Muscle of back (tissue), 11 donors: ENCODE results near the gene INVS. TPM values are rescaled to one million over a fixed set of nuclear protein-coding genes. Genes with fewer than 3 reads are reported as not detected.
"Not testable (repeated sequence)": the region's sequence is repeated elsewhere in the genome, so short reads cannot be mapped to it uniquely, and the experiment has no call there.

Experiments used
- DNase-seq, 3 donors: peaks; one replicate each; pipeline versions ENCODE4 v3.0.0 to v3.0.0-alpha.2; 2013
- polyA plus RNA-seq, 10 donors: library from polyadenylated mRNA; unstranded; fragments of 120-200 nt; gene quantifications; one replicate each; pipeline ENCODE4 v1.2.1, GENCODE V29; 2013; ENCODE audit not compliant: insufficient read length in 10 of 10

Gene INVS
- polyA plus RNA-seq, 10 donors, result 8.3 to 14.2 (median 11.8) TPM

GRCh38 chr9:100117316-100117715 lies 18.3 kb downstream of the INVS start:
- no peak for DNase-seq

GRCh38 chr9:100120286-100120685 lies 21.2 kb downstream of the INVS start:
- no peak for DNase-seq

- no peak for DNase-seq
These were observed 26.2 kb downstream of the INVS start for GRCh38 chr9:100125236-100125635.

GRCh38 chr9:100125910-100126309 lies 26.9 kb downstream of the INVS start:
- no peak for DNase-seq

GRCh38 chr9:100126423-100126822 lies 27.4 kb downstream of the INVS start:
- DNase-seq, result no peak

GRCh38 chr9:100129772-100130171 lies 30.7 kb downstream of the INVS start:
- DNase-seq, result peak in 1 of 3 donors; percentile 25

- peak; percentile 73 to 86 (median 73) for DNase-seq
These were observed 32.2 kb downstream of the INVS start for GRCh38 chr9:100131216-100131615.

- DNase-seq, result peak in 1 of 3 donors; percentile 22
These were observed 32.9 kb downstream of the INVS start for GRCh38 chr9:100131875-100132430.

- no peak for DNase-seq
These were observed 35.7 kb downstream of the INVS start for GRCh38 chr9:100134731-100135130.

GRCh38 chr9:100136799-100137198 lies 37.8 kb downstream of the INVS start:
- not testable (repeated sequence) for DNase-seq

- not testable (repeated sequence) for DNase-seq
These were observed 41.3 kb downstream of the INVS start for GRCh38 chr9:100140303-100140702.

- not testable (repeated sequence) for DNase-seq
These were observed 42.8 kb downstream of the INVS start for GRCh38 chr9:100141862-100142261.

- DNase-seq, result not testable (repeated sequence)
These were observed 46.3 kb downstream of the INVS start for GRCh38 chr9:100145167-100145934.

GRCh38 chr9:100145976-100146375 lies 46.9 kb downstream of the INVS start:
- not testable (repeated sequence) for DNase-seq

- DNase-seq, result peak; percentile 20 to 60 (median 36)
These were observed 51.2 kb downstream of the INVS start for GRCh38 chr9:100150214-100150613.

GRCh38 chr9:100160021-100160420 lies 61.0 kb downstream of the INVS start:
- DNase-seq, result no peak

GRCh38 chr9:100167176-100167575 lies 68.1 kb downstream of the INVS start:
- DNase-seq, result no peak

GRCh38 chr9:100167915-100168654 lies 69.0 kb downstream of the INVS start:
- DNase-seq, result peak in 1 of 3 donors; percentile 18

- no peak for DNase-seq
These were observed 71.0 kb downstream of the INVS start for GRCh38 chr9:100170085-100170484.

- DNase-seq, result no peak
These were observed 71.5 kb downstream of the INVS start for GRCh38 chr9:100170556-100170955.

- DNase-seq, result no peak
These were observed 87.3 kb downstream of the INVS start for GRCh38 chr9:100186356-100186755.

GRCh38 chr9:100190339-100190738 lies 91.3 kb downstream of the INVS start:
- DNase-seq, result no peak

GRCh38 chr9:100191264-100191663 lies 92.2 kb downstream of the INVS start:
- DNase-seq, result no peak
